Jurkat, Clone E6-1 (cell line): ENCODE measurements around the gene MYO15B.

Experiments used
- DNase-seq: peaks from one replicate; pipeline ENCODE4 v3.0.0-alpha.2; 2011; ENCODE audit warnings: low read depth, low spot score
- H3K4me3 ChIP-seq: 2 replicates; pipeline ENCODE4 v1.5.1; 2011; ENCODE audit warnings: mild to moderate bottlenecking, low read length, control low read depth, moderate library complexity

Gene MYO15B

DNA sequence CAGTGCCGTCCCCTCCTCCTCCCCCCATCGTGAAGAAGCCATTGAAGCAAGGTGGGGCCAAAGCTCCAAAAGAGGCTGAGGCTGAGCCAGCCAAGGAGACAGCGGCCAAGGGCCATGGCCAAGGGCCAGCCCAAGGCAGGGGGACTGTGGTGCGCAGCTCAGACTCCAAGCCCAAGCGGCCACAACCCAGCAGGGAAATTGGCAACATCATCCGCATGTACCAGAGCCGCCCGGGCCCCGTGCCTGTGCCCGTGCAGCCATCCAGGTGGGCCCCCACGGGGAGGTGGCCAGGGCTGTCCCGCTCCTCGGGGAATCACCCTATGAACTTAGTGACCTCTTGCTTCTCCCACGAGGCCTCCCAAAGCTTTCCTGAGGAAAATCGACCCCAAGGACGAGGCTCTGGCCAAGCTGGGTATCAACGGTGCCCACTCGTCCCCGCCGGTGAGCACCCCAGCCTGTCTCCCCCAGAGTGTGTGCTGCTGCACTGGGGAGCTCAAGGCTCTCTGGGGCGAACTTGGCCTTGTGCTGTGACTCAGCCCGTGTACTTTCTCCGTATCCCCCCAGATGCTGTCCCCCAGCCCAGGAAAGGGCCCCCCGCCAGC is 29.0 kb downstream of the MYO15B start:
- no peak overlapping the region for H3K4me3 ChIP-seq
- DNase-seq, result no peak

DNA sequence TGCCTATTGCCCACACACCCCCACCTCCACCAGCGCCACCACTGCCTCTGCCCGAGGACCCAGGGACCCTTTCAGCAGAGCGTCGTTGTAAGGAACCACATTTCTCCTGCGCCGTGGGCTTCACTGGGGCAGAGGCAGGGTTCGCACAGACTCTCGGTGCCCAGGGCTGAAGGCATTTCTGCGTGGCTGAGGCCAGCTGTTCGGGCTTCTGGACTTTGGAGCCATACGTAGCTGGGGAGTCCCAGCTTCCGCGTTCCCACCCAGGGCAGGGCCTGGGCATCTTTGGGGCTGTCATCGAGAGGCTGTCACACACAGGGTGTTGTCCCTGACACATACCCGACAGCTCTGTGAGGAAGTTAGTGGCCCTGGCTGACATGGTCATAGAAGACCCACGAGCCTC is 29.6 kb downstream of the MYO15B start:
- H3K4me3 ChIP-seq, result no peak overlapping the region

DNA sequence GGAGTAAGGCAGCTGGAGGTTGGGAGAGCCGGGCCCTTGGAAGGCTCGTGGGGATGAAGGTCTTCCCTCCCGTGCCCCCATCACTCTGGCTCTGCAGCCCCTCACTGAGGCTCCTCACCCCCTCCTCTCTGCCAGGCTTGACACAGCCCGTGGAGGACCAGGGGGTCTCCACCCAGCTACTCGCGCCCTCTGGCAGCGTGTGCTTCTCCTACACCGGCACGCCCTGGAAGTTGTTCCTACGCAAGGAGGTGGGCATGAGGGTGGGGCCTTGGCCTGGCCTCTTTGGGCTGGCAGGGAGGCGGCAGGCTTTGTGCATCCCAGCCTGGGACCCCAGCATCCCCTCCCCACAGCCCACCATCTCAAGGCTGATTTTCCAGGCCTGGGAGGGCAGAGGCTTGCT is 30.1 kb downstream of the MYO15B start:
- DNase-seq, result no peak
- H3K4me3 ChIP-seq, result no peak overlapping the region

More for the DNA sequence above, 29.6 kb downstream of the MYO15B start:
- no peak for DNase-seq

DNA sequence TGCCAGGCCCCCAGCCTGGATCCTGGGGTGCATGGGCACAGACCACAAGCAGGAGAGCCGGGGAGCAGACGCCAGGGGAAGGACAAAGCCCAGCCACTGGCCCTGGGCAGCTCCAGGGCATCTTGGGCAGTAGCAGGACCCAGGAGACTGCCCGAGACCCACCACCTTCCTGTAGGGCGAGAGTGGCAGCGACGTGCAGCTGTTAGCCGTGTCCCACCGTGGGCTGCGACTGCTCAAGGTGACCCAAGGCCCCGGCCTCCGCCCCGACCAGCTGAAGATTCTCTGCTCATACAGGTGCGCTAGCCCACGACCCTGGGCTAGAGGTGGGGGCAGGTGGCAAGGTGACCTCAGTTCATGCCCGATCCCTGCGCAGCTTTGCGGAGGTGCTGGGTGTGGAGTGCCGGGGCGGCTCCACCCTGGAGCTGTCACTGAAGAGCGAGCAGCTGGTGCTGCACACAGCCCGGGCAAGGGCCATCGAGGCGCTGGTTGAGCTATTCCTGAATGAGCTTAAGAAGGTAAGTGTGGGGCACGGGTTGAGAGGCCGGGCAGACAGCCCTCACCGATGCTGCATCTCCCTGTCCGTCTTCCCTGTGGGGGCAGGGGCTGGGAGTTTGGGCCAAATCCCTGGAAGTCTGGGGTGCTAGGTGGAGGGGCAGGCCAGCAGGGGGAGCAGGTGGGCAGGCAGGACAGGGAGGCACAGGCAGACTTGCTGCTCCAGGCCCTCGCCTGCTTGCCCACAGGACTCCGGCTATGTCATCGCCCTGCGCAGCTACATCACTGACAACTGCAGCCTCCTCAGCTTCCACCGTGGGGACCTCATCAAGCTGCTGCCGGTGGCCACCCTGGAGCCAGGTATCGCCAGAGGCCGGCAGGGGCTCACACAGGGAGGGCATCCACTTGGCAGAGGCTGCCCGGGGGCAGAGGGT is 32.2 kb downstream of the MYO15B start:
- no peak for DNase-seq
- no peak overlapping the region for H3K4me3 ChIP-seq

DNA sequence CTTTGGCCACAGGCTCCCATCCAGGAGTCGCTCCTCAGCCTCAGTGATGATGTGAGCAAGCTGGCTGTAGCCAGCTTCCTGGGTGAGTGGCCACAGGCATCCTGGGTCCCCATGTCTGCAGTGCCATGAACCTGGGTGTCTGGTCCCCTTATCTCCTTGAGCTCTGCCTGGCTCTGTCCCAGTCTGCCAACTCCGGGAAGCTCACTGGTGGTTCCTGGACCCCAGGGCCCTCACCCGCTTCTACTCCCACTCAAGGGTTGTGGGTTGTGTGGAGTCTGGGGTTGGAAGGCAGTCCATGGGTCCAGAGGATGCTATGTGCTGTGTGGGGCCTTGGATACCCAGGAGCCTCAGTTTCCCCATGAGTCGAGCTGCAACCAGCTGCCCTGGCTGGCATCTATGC is 33.9 kb downstream of the MYO15B start:
- no peak overlapping the region for H3K4me3 ChIP-seq
- no peak for DNase-seq

DNA sequence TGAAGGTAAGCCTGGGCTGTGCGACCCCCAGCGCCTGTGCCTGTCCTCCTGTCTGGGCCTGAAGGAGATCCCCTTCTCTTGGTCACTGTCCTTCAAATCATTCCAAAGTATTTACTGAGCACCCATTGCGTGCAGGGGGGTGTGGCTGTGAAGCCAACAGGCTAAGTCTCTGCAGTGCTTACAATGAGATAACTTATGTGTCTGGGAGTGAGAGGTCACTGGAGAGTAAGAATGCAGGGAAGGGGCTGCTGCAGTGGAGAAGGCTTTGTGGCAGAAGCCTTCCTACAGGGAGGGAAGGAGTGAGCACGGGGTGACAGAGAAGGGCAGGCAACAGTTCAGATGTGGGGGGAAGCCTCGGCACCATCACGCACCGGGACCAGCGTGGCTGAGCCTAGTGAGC is 34.5 kb downstream of the MYO15B start:
- no peak for DNase-seq
- no peak overlapping the region for H3K4me3 ChIP-seq

DNA sequence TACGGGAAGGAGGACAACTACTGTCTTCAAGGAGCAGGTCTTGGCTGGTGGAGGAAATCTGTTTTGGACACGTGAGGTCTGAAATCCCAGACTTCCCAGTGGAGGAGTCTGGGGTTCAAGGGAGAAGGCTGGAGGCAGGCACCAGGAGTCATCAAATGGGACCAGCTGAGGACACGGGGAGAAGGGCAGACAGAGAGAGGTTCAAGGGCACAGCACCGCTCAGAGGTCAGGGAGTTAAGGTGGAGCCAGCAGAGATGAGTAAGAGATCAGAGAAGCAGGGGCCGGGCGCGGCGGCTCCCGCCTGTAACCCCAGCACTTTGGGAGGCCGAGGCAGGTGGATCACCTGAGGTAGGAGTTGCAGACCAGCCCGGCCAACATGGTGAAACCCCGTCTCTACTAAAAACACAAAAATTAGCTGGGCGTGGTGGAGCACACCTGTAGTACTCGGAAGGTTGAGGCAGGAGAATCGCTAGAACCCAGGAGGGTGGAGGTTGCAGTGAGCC is 35.2 kb downstream of the MYO15B start:
- no peak for DNase-seq
- no peak overlapping the region for H3K4me3 ChIP-seq

DNA sequence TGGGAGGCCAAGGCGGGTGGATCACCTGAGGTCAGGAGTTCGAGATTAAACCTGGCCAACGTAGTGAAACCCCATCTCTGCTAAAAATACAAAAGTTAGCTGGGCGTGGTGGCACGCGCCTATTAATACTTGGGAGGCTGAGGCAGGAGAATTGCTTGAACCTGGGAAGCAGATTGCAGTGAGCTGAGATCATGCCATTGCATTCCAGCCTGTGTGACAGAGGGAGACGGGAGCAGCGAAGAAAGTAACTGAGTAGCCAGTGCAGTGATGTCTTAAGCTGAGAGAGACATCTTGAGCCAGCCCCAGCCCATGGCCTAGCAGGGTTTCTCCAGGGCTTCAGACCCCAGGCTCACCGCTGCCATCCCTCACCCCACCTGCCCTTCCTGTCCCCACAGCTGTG is 35.8 kb downstream of the MYO15B start:
- DNase-seq, result no peak
- no peak overlapping the region for H3K4me3 ChIP-seq

DNA sequence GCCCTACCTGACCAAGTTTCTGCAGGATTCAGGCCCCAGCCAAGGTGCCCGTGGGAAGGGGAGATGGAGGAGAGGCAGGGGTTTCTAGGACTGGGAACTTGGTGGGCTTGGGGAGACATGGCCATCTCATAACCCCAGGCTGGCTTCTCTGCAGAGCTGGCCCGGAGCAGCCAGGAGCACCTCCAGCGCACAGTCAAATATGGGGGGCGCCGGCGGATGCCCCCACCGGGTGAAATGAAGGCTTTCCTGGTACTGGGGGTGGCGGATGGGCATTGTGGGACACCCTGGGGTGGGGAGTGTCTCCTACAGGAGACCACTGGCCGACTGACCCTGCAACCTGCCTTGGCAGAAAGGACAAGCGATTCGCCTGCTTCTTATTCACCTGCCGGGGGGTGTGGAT is 36.4 kb downstream of the MYO15B start:
- no peak for DNase-seq
- no peak overlapping the region for H3K4me3 ChIP-seq

DNA sequence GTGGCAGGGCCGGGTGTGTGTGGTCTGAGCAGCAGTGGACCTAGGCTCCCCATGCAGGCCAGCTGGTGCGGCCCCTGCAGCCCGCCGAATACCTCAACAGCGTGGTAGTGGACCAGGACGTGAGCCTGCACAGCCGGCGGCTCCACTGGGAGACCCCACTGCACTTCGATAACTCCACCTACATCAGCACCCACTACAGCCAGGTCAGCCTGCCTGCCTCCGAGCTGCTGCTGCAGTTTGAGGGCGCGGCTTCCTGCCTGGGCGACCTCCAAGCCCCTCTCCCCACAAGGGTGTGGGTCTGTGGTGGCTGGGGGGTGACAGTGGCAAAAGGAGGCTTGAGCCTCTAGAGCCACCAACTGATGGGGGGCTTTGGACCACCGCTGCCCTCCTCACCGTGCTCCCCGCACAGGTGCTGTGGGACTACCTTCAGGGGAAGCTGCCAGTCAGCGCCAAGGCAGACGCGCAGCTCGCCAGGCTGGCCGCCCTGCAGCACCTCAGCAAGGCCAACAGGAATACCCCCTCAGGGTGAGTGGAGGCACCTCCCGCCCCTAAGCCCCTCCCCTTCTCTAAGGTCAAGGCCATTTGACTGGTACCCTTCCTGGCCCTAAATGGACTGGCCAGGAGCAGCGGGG is 37.2 kb downstream of the MYO15B start:
- DNase-seq, result no peak
- H3K4me3 ChIP-seq, result no peak overlapping the region

DNA sequence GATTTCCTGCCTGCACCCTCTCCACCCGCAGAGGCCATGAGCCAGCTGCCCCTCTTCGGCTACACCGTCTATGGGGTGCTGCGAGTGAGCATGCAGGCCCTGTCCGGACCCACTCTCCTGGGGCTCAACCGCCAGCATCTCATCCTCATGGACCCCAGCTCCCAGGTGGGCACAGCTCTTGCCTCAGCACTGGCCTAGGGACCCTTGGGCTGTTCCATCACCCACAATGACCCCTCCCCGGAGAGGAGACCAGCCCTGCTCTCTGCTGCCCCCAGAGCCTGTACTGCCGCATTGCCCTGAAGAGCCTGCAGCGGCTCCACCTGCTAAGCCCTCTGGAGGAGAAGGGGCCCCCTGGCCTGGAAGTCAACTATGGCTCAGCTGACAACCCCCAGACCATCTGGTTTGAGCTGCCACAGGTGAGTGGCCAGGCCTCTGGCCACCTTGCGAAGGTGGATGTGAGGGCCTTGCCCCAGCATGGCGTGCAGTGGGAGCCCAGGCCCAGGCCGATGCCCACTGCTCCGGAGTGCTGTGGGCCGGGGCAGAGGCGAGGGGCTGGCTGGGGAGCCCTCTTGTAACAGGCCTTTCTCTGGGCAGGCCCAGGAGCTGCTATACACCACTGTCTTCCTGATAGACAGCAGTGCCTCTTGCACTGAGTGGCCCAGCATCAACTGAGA is 38.4 kb downstream of the MYO15B start:
- H3K4me3 ChIP-seq, result no peak overlapping the region
- no peak for DNase-seq

DNA sequence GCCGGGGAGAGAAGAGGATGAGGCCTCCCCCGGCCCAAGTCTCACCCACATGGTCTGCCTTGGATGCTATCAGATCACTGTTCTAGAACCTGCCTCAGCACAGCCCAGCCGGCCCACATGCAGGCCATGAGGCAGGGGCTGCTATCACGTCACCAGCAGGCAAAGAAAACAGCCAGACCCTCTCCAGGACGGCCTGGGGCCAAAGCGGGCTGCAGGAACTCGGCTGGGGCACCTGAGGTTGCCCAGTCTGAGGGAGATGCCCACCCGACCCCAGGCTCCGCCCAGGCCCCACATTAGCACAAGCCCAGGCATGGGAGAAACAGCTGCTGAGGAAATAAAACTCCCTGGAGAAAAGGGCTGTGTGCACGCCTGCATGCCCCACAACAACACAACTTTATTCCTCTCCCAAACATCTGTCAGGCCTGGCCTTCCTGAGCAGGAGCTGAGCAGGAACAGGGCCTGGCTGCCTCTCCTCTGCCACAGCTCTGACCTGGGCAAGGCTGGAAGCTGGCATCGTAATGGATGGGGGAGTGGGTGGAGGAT is 39.0 kb downstream of the MYO15B start:
- DNase-seq, result no peak
- no peak overlapping the region for H3K4me3 ChIP-seq

DNA sequence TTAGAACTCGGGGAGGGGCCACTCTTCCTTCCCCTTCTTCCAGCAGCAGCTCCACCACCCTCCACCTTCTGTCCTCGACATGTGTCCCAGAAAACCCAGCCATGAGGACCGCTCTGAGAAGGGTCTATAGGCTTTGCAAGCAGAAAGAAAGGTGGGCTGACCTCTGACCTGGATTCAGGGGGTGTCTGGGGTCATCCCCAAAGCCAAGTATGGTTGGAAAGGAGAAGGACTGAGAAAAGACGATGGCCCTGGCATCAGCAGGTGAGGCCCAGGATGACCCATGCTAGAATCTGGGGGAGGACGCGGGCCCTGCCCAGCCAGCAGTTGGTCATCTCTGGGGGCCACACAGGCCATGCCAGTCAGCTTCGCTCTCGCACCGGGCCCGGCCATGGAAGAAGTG is 39.5 kb downstream of the MYO15B start:
- DNase-seq, result no peak
- H3K4me3 ChIP-seq, result no peak overlapping the region

DNA sequence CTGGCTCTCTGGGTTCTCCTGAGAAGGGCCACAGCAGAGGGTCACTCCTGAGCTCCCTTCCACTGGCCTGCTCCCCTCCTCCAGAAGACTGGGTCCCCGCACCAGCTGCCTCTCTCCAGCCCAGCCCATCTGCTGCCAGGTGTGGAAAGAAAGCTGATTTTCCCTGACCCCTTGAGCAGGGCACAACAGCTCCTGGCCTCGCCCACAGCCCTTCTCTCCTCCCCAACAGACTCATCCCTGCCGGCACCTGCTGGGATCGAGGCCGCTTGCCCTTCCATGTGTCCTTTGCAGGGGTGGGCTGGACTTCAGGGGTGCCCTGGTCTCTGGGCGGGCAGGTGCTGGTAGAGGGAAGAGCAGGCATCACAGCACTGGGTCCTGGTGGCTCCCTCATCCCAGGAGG is 40.8 kb downstream of the MYO15B start:
- DNase-seq, result no peak
- no peak overlapping the region for H3K4me3 ChIP-seq

DNA sequence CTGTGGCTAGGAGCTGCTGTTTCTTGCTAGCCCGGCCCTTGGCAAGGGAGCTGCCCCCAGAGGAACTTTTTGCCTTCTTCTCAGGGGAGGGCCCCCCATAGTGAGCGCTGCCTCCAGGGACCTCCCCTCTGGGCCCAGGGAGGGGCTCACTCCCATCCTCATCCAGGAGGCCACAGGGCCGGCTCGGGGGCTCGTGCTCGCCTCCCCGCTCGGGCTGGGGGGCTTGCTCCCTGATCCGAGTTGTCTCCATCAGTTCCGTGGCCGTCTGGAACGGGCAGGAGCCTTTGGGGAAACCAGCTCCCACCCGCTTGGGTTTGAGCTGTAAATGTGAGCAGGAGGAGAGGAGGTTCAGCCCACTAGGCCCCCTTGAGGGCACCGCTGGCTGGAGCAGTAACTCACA is 41.6 kb downstream of the MYO15B start:
- no peak overlapping the region for H3K4me3 ChIP-seq
- no peak for DNase-seq

DNA sequence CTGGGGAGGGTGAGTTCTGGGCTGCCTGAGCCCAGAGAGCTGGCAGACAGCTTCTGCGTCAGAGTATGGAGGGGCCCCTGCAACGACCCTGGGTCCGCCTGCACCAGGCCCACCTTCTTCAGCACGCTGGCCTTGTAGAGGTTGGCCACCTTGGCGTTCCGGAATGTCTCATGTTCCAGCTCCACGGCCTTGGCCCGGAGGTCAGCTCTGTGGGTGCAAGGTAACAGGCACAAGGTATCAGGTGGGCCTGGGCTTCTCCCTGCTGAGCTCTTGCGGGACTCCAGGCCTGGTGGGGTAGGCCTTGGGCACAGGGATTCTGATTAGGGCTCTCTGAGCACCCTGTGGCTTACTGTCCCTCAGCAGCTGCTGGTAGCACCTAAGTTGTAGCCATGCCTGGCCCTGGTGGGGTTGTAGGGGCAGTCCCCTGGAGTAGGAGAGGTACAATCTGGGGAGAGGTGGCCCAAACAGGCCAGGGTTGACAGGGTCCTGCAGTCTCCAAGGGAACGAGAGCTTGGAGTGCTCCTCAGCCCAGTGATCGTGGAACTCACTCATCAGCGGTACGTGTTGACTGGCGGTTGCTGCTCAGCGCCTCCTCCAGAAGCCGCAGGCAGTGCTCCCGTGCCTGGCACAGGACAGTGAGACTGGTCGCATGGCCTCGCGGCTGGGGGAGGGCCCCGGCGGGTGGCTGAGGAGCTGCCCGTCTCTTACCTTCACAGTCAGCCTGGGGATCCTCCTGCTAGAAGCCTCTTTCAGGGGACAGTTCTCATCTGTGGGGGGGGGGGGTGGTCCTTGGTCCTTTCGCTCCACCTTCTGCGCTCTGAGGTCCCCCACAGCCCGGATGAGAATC is 42.7 kb downstream of the MYO15B start:
- H3K4me3 ChIP-seq, result no peak overlapping the region

DNA sequence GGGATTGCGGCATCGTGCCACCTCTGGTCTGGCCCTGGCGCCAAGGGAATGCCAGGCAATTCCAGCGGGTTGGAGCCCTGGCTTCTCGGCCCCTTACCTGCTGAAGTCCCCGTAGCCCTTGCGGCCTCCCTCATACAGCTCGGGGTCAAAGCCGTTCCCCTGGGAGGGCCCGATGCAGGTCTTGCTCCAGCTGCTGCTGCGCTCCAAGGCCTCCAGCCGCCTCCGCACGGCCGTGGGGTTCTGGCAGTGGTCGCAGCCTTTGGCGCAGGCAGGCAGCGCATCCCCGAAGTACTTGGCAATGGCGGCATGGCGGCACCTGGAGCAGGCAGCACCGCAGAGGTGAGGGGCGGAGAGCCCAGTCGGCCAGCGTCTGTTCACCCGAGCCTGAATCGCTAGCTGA is 43.8 kb downstream of the MYO15B start:
- no peak for DNase-seq
- no peak overlapping the region for H3K4me3 ChIP-seq

More for the DNA sequence above, 42.7 kb downstream of the MYO15B start:
- no peak for DNase-seq

DNA sequence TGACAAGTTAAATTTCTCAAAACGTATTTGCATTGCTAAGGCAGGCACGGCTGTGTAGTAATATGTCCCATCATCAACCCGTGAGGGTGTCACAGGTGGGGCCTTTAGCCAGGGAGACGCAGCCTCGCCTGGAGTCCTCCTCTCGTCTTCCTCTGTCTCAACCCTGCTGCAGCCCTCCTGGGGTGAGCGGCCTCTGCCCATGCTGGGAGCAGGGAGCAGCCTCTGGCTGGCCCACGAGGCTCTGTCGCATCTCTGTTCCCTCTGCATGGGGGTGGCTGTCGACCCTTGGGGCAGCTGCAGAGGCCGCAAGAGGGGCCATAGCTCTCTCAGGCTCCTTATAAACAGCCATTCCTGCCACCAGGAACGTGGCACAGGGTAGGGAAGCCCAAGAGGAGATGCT is 44.8 kb downstream of the MYO15B start:
- no peak overlapping the region for H3K4me3 ChIP-seq
- no peak for DNase-seq
